Activated CD8-positive, alpha-beta memory T cell treated with anti-CD3 and anti-CD28 coated beads, Interleukin-2, amount 50 U/mL, for 48 hours (primary cell): Measurements from ENCODE around the gene RNF186.
A peak's percentile ranks its signal among the peaks of the same experiment; 100 is the strongest.
"Not testable (repeated sequence)": the region's sequence is repeated elsewhere in the genome, so short reads cannot be mapped to it uniquely, and the experiment has no call there.

Experiments
- DNase-seq: peaks from one replicate; pipeline ENCODE4 v3.0.0-alpha.2; 2020

RNF186 gene

GRCh38 chr1:19814681-19815503 lies at the start of gene RNF186:
RNF186 (minus strand) TSS chr1:19815283; CDS start chr1:19815101, 182 bp downstream.
- DNase-seq = peak; percentile 39

GRCh38 chr1:19864570-19865160 lies 49.6 kb upstream of the RNF186 start:
- no peak for DNase-seq

DNA sequence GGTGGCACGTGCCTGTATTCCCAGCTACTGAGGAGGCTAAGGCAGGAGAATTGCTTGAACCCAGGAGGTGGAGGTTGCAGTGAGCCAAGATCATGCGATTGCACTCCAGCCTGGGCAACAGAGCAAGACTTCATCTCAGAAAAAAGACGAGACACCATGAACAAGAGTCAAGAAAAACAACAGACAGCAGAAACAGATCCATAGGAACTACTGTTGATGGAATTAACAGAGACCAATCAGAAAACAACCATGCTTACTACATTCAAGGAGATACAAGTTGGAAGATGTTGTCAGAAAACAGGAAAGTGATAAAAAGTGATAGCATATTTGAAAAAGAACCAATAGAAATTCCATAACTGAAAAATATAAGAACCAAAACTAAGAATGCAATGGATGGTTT lies 47.9 kb upstream of the RNF186 start:
- DNase-seq = no peak

DNA sequence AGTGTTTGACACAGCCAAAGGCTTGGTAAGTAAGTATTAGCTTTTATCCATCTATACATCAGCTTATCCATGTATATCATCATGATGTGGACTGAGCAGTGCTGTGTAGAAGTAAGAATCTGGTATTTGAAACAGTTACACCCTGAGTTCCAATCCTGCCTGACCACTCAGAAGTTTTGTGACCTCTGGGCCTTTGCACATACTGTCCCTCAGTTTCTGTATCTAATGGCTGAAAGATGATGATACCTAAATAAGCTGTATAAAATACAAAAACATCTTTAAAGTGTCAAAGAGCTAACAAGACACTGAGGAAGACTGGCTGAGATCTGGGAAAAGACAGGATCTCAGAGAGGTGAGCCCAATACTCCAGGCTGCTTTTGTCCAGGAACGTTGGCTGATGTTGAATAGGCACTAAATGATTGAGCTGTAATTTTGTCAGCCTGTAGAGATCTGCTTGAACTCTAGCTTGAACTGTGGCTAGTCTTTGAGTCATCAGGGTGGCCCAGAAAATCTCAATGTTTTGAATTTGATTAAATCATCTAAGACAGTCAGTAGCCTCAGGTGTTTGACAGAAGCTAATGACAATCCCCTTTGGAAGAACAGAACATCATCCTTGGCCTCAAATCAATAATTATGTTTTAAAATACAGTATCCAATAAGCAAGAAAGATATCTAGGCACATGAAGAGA lies 46.9 kb upstream of the RNF186 start:
- no peak for DNase-seq

- no peak for DNase-seq
Measured at GRCh38 chr1:19861034-19861433, 46.0 kb upstream of the RNF186 start.

DNA sequence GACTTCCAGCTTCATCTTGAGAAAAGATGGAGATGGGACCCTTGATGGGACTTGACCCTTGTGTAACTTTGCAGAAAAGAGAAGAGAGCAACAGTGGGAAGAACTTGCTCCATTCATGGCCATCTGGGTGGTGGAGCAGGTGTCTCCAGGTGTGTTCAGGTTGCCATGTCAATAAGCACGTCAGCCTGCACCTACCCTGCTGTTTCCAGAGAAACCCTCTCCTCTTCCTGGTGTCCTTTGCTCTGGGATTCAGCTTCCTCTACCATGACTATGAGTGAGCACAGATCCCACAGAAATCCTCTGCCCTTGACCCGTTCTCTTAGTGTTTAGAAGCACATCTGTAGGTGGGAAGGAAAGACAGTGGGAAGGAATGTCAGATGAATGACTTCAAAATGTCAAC lies 45.3 kb upstream of the RNF186 start:
- DNase-seq = no peak

GRCh38 chr1:19859876-19860275 lies 44.8 kb upstream of the RNF186 start:
- no peak for DNase-seq

DNA sequence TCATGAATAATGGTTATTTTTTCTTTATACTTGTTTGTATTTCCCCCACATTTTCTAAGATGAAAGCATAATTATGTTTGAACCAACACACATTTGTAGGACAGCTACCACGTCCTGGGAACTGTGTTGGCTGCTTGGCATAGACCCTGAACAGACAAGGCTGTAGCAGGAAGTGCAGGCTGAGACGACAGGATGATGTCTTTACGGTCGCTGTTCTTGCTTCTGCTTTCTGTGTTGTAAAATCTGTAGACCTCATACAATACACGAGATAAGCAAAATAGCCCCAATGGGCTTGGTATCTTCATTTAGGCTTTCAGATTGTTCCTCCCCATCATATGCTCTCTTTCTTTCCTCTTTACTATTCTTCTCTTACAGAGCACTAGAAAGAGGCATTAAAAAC lies 43.8 kb upstream of the RNF186 start:
- DNase-seq = no peak

DNA sequence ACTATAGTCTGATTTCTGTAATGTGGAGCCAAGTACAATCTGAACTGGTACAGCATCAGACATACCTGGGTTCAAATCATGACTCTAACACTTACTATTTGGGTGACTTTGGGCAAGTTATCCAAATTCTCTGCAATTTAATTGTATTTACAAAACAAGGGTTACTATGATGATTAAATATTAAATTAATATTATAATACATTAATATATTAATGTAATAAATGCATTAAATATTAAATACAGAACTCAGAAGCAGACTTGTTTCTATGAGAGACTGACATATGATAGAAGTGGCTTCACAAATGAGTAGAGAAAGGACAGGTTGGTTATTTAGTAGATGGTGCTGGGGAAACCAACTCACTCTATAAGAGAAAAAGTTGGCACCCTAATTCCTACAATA lies 39.8 kb upstream of the RNF186 start:
- no peak for DNase-seq

GRCh38 chr1:19852036-19852435 lies 37.0 kb upstream of the RNF186 start:
- DNase-seq = no peak

- no peak for DNase-seq
Measured at GRCh38 chr1:19850214-19850613, 35.1 kb upstream of the RNF186 start.

GRCh38 chr1:19849307-19849706 lies 34.2 kb upstream of the RNF186 start:
- not testable (repeated sequence) for DNase-seq

DNA sequence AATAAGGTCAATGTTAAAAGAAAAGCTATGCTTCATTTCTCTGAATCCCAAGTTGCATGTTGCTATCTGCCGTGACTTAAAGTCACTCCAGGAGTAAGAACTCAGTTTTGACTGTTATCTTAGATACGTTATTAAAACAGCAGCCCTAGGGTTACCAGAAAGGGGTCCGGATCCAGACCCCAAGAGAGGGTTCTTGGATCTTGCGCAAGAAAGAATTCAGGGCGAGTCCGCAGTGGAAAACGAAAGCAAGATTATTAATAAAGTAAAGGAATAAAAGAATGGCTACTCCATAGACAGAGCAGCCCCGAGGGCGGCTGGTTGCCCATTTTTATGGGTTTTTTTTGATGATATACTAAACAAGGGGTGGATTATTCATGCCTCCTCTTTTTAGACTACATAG lies 32.3 kb upstream of the RNF186 start:
- DNase-seq = not testable (repeated sequence)

- no peak for DNase-seq
Measured at GRCh38 chr1:19846338-19846737, 31.3 kb upstream of the RNF186 start.

GRCh38 chr1:19845555-19845954 lies 30.5 kb upstream of the RNF186 start:
- DNase-seq = no peak

DNA sequence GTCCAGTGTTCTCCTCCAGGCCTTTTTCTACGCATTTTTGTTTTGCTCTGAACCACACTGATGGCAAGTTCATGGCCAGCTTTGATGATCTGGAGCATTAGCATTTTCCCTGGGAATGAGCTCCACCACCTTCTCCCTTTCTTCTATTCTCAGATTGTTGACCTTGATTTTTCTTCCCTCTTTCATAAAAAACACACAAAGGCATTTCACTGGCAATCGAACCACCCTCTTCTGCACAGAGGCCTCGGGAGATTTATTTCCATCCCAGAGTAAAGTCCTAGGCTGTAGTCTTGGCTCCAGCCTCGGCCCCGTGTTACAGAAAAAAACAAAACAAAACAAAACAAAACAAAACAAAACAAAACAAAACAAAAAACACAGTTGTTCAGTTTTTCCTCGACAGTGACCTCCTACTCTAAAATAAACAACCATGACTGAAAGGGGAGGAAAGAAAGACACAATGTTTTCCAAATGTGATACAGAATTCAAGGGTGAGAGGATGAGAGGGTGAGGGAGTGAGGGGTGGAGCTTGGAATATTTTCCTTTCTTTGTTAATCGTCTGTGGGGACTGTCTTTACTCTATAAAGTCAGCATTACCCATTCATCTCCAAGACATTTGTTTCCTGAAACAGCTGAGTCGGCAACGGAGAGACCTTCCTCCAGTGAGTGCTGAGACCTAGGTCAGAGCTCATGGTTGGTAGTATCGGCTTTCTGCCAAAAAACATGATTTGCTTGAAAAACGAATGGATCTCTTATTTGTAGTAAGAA lies 29.8 kb upstream of the RNF186 start:
- DNase-seq = no peak

GRCh38 chr1:19840228-19840627 lies 25.1 kb upstream of the RNF186 start:
- DNase-seq = no peak

DNA sequence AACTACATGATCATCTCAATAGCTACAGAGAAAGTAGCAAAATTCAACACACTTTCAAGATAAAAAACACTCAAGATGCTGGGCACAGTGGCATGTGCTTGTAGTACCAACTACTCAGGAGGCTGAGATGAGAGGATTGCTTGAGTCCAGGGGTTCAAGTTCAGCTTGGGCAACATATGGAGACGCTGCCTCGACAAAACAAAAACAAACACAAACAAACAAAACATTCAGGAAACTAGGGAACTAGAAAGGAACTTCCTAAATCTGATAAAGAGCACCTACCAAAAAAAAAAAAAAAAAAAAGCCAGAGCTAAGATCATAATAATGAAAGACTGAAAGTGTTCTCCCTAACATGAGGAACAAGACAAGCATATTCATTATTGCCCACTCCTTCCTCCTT lies 22.8 kb upstream of the RNF186 start:
- DNase-seq = peak; percentile 8

DNA sequence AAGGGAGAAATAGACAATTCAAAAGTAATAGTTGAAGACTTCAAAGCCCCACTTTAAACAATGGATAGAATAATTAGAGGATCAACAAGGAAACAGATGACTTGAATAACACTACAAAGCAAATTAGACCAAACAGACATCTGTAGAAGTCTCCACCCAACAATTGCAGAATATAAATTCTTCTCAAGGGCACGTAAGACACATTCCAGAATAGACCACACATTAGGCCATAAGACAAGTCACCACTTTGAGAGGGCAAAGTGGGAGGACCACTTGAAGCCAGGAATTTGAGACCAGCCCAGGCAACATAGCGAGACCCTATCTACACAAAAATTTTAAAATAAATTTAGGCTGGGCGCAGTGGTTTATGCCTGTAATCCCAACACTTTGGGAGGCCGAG lies 20.5 kb upstream of the RNF186 start:
- no peak for DNase-seq

DNA sequence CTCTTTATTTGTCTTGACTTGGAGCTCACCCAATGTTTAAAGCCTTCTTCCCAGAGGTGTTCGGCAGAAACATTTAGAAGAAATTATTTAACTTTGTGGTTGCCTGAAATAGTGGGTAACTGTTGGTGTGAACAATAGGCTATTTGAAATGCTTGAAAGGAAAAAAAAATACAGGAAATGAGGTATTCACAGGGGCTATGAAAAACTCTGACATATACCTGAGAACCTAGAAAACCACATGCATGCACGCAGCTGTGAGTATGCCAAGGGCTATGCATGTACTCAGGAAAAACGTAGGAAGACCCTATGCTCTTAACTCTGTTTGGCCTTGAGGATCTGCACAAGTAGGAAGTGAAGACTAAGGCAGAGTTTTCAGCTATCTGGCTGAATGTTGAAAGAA lies 16.4 kb upstream of the RNF186 start:
- no peak for DNase-seq

- DNase-seq = no peak
Measured at GRCh38 chr1:19828546-19828945, 13.5 kb upstream of the RNF186 start.

GRCh38 chr1:19825298-19825697 lies 10.2 kb upstream of the RNF186 start:
- no peak for DNase-seq

DNA sequence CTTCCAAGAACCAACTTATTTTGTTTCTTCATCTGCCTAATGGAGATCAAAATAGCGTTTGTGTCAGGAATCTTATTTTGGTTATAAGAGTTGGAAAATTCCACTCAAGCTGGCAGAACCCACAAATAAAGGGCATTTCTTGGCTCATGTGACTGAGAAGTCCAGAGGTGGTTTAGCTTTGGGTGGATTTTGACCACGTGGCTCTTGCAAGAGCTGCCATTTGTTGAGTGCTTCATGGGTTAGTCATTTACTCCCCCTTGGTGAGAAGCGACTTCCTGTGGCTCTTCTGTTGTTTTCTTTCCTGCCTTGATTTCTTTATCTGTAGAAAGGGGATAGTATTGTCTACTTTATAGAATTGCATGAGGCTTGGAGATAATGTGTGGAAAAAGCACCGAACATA lies 9.5 kb upstream of the RNF186 start:
- DNase-seq = no peak
